Measurements from ENCODE around the gene ELOVL7. TPM values are rescaled to one million over a fixed set of nuclear protein-coding genes. Genes with fewer than 3 reads are reported as not detected.

ELOVL7 gene
- total and polyA plus RNA-seq, 2 of the 4 experiments (the other 2 are of a cell fraction), result 0.18 TPM; not detected in 1

- Histone ChIP-seq H4K20me1 (ENCODE audit: insufficient read depth, low read length) (no peaks in the 10 kb centered on the region), H2BK20ac (ENCODE audit: low read depth, low read length) (no peak overlapping the region), H2BK120ac (ENCODE audit: low read depth, low read length) (no peak overlapping the region), H3K9ac (ENCODE audit: low read depth, low read length) (no peak overlapping the region), H3K18ac (ENCODE audit: low read depth, low read length) (no peak overlapping the region), H2AFZ (replicated peaks; ENCODE audit: low read length, poor library complexity) (no peak overlapping the region), H3K23ac (ENCODE audit: low read depth, low read length) (no peak overlapping the region), H4K8ac (ENCODE audit: low read depth in 2 of 2, low read length in 2 of 2) (no peak overlapping the region), H2BK15ac (ENCODE audit: low read depth, low read length) (no peak overlapping the region), H3K4me2 (ENCODE audit: low read depth, low read length) (no peak overlapping the region), H3K4me1 (ENCODE audit: control insufficient read depth, insufficient read depth, low read length) (no peaks in the 10 kb centered on the region), H2AK5ac (ENCODE audit: low read depth, low read length) (no peak overlapping the region), H2AK9ac (replicated peaks; ENCODE audit: low read depth, low read length, poor library complexity) (no peak overlapping the region), H3K4me3 (ENCODE audit: insufficient read depth, low read depth, low read length) (no peak overlapping the region), H4K91ac (ENCODE audit: insufficient read depth, low read depth, low read length) (no peak overlapping the region), H2BK5ac (ENCODE audit: low read depth, low read length, poor library complexity, severe bottlenecking) (no peak overlapping the region), H3K27me3 (ENCODE audit: control insufficient read depth, insufficient read depth, low read length) (no peaks in the 10 kb centered on the region), H4K5ac (ENCODE audit: low read depth, low read length) (no peak overlapping the region), H3K79me1 (ENCODE audit: low read depth in 1 of 2, low read length in 2 of 2) (no peaks in the 10 kb centered on the region), H3K4ac (ENCODE audit: low read depth, low read length) (no peak overlapping the region), H3K14ac (replicated peaks; ENCODE audit: low read depth, low read length) (no peak overlapping the region), H3K27ac (ENCODE audit: insufficient read depth, low read length) (no peak overlapping the region), H3K9me3 (ENCODE audit: control insufficient read depth, insufficient read depth, low read length) (no peaks in the 10 kb centered on the region), H3K36me3 (ENCODE audit: control insufficient read depth, insufficient read depth, low read length) (no peaks in the 10 kb centered on the region), H3K56ac (ENCODE audit: extremely low read depth, insufficient read depth, low read length) (no peak overlapping the region), H3K9me1 (ENCODE audit: insufficient read depth, low read length) (no peaks in the 10 kb centered on the region)
- ChIA-PET CTCF (no interaction called here), POLR2A (ENCODE audit: unreplicated experiment) (no interaction called here)
- dilution Hi-C loops (cut with HindIII; ENCODE audit: low sequenced_read_pairs, unreplicated experiment), result no loop called here
- no peak for DNase-seq
- no CpG with 5 or more reads among the region's 2 CpGs for WGBS, 2 experiments (ENCODE audit: extremely low coverage in 2 of 2, insufficient read length in 1 of 2)
- TF ChIP-seq MXI1 (IDR thresholded peaks at IDR 0.05; ENCODE audit: borderline replicate concordance, low read depth, low read length) (no peak), FOS (IDR thresholded peaks at IDR 0.05; ENCODE audit: low read depth, low read length) (no peak), RAD21 (IDR thresholded peaks at IDR 0.05; ENCODE audit: low read length) (no peak), NFE2L2 (IDR thresholded peaks at IDR 0.05; ENCODE audit: low read depth, low read length) (no peak), SMC3 (IDR thresholded peaks at IDR 0.05; ENCODE audit: low read depth, low read length) (no peak), MAZ (IDR thresholded peaks at IDR 0.05; ENCODE audit: borderline replicate concordance, low read depth, low read length) (no peak), RFX5 (IDR thresholded peaks at IDR 0.05; ENCODE audit: low read depth, low read length) (no peak), CHD1 (IDR thresholded peaks at IDR 0.05; ENCODE audit: low read depth, low read length) (no peak), BHLHE40 (IDR thresholded peaks at IDR 0.05; ENCODE audit: low read depth, low read length) (no peak), CEBPB (IDR thresholded peaks at IDR 0.05; ENCODE audit: low read depth, low read length) (no peak), CTCF (conservative IDR thresholded peaks at IDR 0.05; ENCODE audit: low read depth, low read length) (no peak), POLR2A (IDR thresholded peaks at IDR 0.05; ENCODE audit: low read depth, low read length) (no peak), RCOR1 (IDR thresholded peaks at IDR 0.05; ENCODE audit: insufficient replicate concordance, low read length) (no peak), MAFK (IDR thresholded peaks at IDR 0.05; ENCODE audit: low read depth, low read length) (no peak)
- TF ChIP-seq, protein P1, sequence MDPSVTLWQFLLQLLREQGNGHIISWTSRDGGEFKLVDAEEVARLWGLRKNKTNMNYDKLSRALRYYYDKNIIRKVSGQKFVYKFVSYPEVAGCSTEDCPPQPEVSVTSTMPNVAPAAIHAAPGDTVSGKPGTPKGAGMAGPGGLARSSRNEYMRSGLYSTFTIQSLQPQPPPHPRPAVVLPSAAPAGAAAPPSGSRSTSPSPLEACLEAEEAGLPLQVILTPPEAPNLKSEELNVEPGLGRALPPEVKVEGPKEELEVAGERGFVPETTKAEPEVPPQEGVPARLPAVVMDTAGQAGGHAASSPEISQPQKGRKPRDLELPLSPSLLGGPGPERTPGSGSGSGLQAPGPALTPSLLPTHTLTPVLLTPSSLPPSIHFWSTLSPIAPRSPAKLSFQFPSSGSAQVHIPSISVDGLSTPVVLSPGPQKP (IDR thresholded peaks at IDR 0.05; ENCODE audit: borderline replicate concordance, low read depth, low read length), result no peak
- TF ChIP-seq, protein P2, sequence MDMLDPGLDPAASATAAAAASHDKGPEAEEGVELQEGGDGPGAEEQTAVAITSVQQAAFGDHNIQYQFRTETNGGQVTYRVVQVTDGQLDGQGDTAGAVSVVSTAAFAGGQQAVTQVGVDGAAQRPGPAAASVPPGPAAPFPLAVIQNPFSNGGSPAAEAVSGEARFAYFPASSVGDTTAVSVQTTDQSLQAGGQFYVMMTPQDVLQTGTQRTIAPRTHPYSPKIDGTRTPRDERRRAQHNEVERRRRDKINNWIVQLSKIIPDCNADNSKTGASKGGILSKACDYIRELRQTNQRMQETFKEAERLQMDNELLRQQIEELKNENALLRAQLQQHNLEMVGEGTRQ (IDR thresholded peaks at IDR 0.05; ENCODE audit: low read depth, low read length), result no peak
- intact Hi-C loops (cut with micrococcal nuclease), result no loop called here
- no peak for ATAC-seq (ENCODE audit: low read depth)
- in situ Hi-C loops (cut with MboI; ENCODE audit: low sequenced_read_pairs), result no loop called here
- BruUV-seq (replicated peaks), result no TSS peak
Measured at GRCh38 chr5:60724126-60724525, 119.9 kb downstream of the ELOVL7 start.

All from IMR-90 (cell line).